H1 (cell line): ENCODE measurements around the gene CDK12. TPM values are rescaled to one million over a fixed set of nuclear protein-coding genes. Genes with fewer than 3 reads are reported as not detected.

Experiments
- ASH2L ChIP-seq: fragments of 200-600, 300-600 bp; sonication (generic); IDR thresholded peaks from one replicate; pipeline ENCODE4 v1.7.1; 2017; ENCODE audit warnings: low read length
- CHD7 ChIP-seq: fragments of 300-600 bp; sonication (generic); IDR thresholded peaks from 2 replicates; pipeline ENCODE4 v1.7.1; 2012; ENCODE audit warnings: low read length, moderate library complexity, mild to moderate bottlenecking, inconsistent platforms; ENCODE audit not compliant: insufficient replicate concordance
- GABPA ChIP-seq: IDR thresholded peaks from 2 replicates; pipeline ENCODE4 v1.6.1; 2011; ENCODE audit warnings: mild to moderate bottlenecking, low read length, moderate library complexity, borderline replicate concordance; ENCODE audit not compliant: insufficient read depth
- MAFK ChIP-seq: IDR thresholded peaks from 2 replicates; pipeline ENCODE4 v1.6.1; 2012; ENCODE audit warnings: low read depth, mild to moderate bottlenecking, improper control_type of control experiment, low read length
- RFX5 ChIP-seq: IDR thresholded peaks from 2 replicates; pipeline ENCODE4 v1.6.1; 2011; ENCODE audit warnings: low read depth, low read length, improper control_type of control experiment, borderline replicate concordance
- RXRA ChIP-seq: IDR thresholded peaks from 2 replicates; pipeline ENCODE4 v1.6.1; 2011; ENCODE audit warnings: low read depth, mild to moderate bottlenecking, low read length, moderate library complexity; ENCODE audit not compliant: insufficient read depth
- SP2 ChIP-seq: IDR thresholded peaks from 2 replicates; pipeline ENCODE4 v1.6.1; 2012; ENCODE audit warnings: mild to moderate bottlenecking, low read length, inconsistent platforms
- SRF ChIP-seq: IDR thresholded peaks from 2 replicates; pipeline ENCODE4 v1.6.1; 2011; ENCODE audit warnings: mild to moderate bottlenecking, low read depth, low read length, moderate library complexity
- polyA plus RNA-seq, 7 experiments: library from polyadenylated mRNA; depleted of rRNA in 3 of 7; stranded (reverse) in 5 of 7; unstranded in 2 of 7; fragments of >200 nt in 5 of 7; fragments of 200-250 nt in 2 of 7; gene quantifications; 1 replicate in 5 of 7; 2 replicates in 1 of 7; 4 replicates in 1 of 7; pipeline versions ENCODE4 v1.2.1 to v1.2.3, GENCODE V29; 2011 to 2013; ENCODE audit warnings: missing spikeins in 2 of 7, mixed read lengths in 2 of 7
- total RNA-seq: library from RNA; stranded (reverse); fragmentation: NEBNext Ultra II Directional; extraction: Animal tissue kit (Norgen Biotek cat#: 25700); gene quantifications from 2 replicates; pipeline ENCODE4 v1.2.1, GENCODE V29; 2021

CDK12 gene
- total and polyA plus RNA-seq, 2 of the 8 experiments (the other 6 are each of a cell fraction or from before 2014, with no cell fraction given): 14.8 to 70.3 TPM

- TF ChIP-seq CHD7: no peak
- no peak for TF ChIP-seq SRF
- TF ChIP-seq MAFK: no peak
- TF ChIP-seq SP2: no peak
- no peak for TF ChIP-seq RXRA
- TF ChIP-seq RFX5: no peak
- TF ChIP-seq ASH2L: no peak
- TF ChIP-seq GABPA: no peak
Measured at GRCh38 chr17:39543176-39543575, 81.9 kb downstream of the CDK12 start (continued).
